ENCODE measurements around the gene RPS16.

DNA sequence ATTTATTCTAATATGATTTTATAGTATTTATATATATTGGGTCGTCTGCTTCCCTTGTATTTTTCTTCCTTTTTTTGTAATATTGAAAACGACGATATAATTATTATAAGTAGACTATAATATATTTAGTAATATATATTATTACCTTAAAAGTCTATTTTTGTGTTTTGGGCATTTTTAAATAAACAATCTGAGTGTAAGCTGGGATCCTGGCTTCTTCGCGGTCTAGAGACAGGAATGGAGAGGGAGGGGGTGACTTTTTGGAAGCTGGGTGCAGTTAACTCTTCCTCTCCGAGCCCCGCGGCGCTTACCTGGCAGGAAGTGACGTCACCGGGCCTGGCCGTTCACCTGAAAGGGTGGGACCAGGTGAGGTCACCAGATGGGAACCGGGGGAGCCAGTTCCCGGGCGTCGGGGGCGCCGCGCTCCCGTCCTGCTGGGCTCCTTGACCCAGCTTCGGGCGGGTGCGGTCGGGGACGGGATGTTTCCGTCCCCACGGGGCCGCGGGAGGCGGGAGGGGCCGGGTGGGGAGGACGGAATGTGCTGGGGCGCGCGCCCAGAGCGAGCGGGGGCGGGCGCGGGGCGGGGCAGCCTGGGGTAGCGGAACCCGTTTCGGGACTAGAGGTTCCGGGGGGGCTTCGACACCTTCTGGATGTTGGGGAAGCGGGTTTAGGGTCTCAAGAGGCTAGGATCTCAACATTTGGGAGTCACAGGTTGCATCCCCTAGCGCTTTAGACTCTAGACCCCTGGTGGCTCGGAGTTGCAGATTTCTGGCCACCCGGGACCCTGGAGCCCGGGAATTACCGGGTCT, 26.3 kb downstream of the RPS16 start:
- TF ChIP-seq, protein P1, sequence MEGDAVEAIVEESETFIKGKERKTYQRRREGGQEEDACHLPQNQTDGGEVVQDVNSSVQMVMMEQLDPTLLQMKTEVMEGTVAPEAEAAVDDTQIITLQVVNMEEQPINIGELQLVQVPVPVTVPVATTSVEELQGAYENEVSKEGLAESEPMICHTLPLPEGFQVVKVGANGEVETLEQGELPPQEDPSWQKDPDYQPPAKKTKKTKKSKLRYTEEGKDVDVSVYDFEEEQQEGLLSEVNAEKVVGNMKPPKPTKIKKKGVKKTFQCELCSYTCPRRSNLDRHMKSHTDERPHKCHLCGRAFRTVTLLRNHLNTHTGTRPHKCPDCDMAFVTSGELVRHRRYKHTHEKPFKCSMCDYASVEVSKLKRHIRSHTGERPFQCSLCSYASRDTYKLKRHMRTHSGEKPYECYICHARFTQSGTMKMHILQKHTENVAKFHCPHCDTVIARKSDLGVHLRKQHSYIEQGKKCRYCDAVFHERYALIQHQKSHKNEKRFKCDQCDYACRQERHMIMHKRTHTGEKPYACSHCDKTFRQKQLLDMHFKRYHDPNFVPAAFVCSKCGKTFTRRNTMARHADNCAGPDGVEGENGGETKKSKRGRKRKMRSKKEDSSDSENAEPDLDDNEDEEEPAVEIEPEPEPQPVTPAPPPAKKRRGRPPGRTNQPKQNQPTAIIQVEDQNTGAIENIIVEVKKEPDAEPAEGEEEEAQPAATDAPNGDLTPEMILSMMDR (IDR thresholded peaks at IDR 0.05): no peak
- TF ChIP-seq EZH2 (IDR thresholded peaks at IDR 0.05; ENCODE audit: borderline replicate concordance, insufficient read depth, low read depth, low read length, poor library complexity, severe bottlenecking): no peak
